ENCODE results near the gene WLS. TPM values are rescaled to one million over a fixed set of nuclear protein-coding genes. Genes with fewer than 3 reads are reported as not detected.
"Not testable (repeated sequence)": the region's sequence is repeated elsewhere in the genome, so short reads cannot be mapped to it uniquely, and the experiment has no call there.

Gene WLS
- not detected in 2 replicates for total RNA-seq

DNA sequence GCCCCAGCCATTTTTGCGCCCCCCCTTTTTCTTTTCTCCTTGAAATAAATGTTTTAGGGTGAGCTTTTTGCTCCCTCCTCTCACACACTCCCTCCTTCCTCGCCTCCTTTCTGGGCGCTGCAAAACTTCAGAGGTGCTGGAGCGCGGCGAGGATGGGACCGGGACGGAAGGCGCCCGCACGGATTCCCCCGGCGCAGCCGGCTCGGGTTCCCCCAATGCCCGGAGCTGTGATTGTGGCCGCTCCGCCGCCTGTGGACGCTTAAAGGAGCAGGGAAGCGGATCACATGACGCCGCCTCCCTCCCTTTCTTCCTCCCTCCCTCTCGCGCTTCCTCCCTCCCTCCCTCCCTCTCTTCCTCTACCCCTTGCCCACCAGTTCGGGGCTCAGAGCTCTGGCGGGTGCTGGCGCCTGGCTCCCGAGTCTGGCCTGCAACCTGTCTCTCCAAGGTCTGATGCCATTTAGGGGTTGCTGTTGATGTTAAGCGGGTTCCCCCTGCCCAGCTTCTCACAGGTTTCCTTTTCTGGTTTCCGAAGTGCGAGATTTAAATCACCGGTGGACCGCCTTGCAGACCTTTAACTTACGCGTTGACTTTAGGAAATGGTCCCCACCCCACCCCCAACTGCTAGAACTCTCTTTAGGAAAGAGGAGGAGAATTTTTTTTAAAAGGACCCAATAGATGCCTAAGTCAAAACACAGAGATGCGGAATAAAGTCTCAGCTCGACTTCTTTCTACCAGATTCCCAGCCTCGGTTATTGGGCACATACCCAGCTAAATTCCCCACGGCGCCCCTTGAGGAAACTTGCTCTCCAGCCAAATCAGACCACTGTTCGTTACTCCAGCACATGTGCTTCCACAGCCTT lies at the start of gene WLS:
Gene WLS (minus strand): TSS at position 235 of the 860 bp plus-strand sequence. CDS start 224 bp downstream, at position 11.
- no peaks in the 10 kb centered on the region for H3K36me3 Mint-ChIP-seq (ENCODE audit: low read depth)
- H3K27ac Mint-ChIP-seq, result no peak within 1 kb of the TSS
- intact Hi-C loops (cut with micrococcal nuclease), result loop anchor here (5.0 kb wide), 1 partner anchor 400 kb away; the partner anchor contains the start of gene GNG12
- no peak within 1 kb of the TSS for H3K4me3 Mint-ChIP-seq (ENCODE audit: low read depth)
- no peaks in the 10 kb centered on the region for H3K9me3 Mint-ChIP-seq
- DNase-seq (ENCODE audit: low spot score), result no peak
- H3K27me3 Mint-ChIP-seq (ENCODE audit: low read depth), result peaks cover 47% of the 10 kb centered on the region
- peaks cover 3% of the 10 kb centered on the region for H3K4me1 Mint-ChIP-seq (ENCODE audit: low read depth)

DNA sequence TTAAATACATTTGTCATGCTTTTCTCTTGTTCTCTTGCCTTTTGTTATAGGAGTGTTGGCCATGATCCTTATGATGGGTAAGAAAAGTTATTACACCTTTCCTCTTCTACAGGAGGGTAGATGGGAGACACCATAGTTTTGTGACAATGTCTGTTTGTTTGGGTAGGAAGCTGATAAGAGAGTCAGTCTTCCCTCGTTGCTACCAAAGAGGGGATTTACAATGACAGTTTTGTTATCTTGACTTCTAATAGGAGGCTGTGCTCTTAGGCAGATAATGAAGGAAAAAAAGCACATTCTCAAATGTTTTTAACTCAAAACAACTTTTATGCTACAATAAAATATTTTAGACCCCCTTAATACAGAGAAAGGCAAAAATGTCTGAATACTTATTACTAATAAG lies 48.0 kb upstream of the WLS start:
- Mint-ChIP-seq H3K36me3 (ENCODE audit: low read depth) (no peaks in the 10 kb centered on the region), H3K4me3 (ENCODE audit: low read depth) (no peak overlapping the region), H3K27me3 (ENCODE audit: low read depth) (no peaks in the 10 kb centered on the region), H3K27ac (no peak overlapping the region), H3K4me1 (ENCODE audit: low read depth) (no peaks in the 10 kb centered on the region), H3K9me3 (no peaks in the 10 kb centered on the region)
- intact Hi-C loops (cut with micrococcal nuclease), result no loop called here
- no peak for DNase-seq (ENCODE audit: low spot score)

DNA sequence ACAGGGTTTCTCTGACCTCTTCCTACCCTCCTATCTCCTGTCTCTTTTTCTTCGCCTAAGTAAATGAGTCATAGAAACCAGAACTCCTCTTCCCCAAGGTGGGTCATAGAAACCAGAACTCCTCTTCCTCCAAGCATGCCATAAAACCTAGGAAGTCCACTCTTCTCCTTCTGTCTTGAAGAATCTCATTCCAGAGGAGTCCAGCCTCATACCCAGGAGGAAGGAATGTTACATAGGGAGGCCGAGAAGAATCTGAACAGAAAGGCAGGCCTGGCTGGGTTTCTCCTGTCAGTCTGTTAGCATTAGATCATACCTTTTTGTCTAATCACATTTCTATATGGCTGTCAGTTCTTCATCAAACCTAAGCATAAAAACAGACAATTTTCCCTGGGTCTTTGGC lies 47.5 kb upstream of the WLS start:
- Mint-ChIP-seq H3K36me3 (ENCODE audit: low read depth) (no peaks in the 10 kb centered on the region), H3K4me3 (ENCODE audit: low read depth) (no peak overlapping the region), H3K9me3 (no peaks in the 10 kb centered on the region), H3K4me1 (ENCODE audit: low read depth) (no peaks in the 10 kb centered on the region), H3K27me3 (ENCODE audit: low read depth) (no peaks in the 10 kb centered on the region), H3K27ac (no peak overlapping the region)
- DNase-seq (ENCODE audit: low spot score), result no peak
- intact Hi-C loops (cut with micrococcal nuclease), result no loop called here

GRCh38 chr1:68278221-68278620 lies 45.9 kb upstream of the WLS start:
- no peak for DNase-seq (ENCODE audit: low spot score)
- intact Hi-C loops (cut with micrococcal nuclease), result no loop called here
- no peaks in the 10 kb centered on the region for H3K27me3 Mint-ChIP-seq (ENCODE audit: low read depth)
- H3K27ac Mint-ChIP-seq, result no peak overlapping the region
- H3K9me3 Mint-ChIP-seq, result no peaks in the 10 kb centered on the region
- no peaks in the 10 kb centered on the region for H3K4me1 Mint-ChIP-seq (ENCODE audit: low read depth)
- no peak overlapping the region for H3K4me3 Mint-ChIP-seq (ENCODE audit: low read depth)
- no peaks in the 10 kb centered on the region for H3K36me3 Mint-ChIP-seq (ENCODE audit: low read depth)

DNA sequence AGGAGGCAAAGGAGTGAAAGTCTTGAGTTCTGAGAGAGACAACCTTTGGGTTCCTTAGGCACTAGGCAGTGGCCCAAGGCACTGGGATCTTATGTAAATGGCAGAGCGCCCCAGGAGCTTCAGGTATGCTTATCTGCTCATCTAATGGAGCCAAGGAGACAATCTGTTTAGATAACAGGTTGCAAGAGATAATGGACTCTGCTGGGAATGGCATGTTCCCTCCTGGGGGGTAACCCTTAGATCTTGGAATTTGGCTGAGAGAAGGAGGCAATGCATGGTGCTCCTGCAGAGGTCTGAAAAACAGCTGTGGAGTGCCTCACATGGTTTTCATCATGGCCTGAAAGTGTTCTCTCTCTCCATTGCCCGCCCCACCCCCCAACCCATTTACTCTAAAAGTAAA lies 44.1 kb upstream of the WLS start:
- no peaks in the 10 kb centered on the region for H3K36me3 Mint-ChIP-seq (ENCODE audit: low read depth)
- no peaks in the 10 kb centered on the region for H3K27me3 Mint-ChIP-seq (ENCODE audit: low read depth)
- H3K4me3 Mint-ChIP-seq (ENCODE audit: low read depth), result no peak overlapping the region
- intact Hi-C loops (cut with micrococcal nuclease), result no loop called here
- no peak for DNase-seq (ENCODE audit: low spot score)
- H3K9me3 Mint-ChIP-seq, result no peaks in the 10 kb centered on the region
- no peak overlapping the region for H3K27ac Mint-ChIP-seq
- no peaks in the 10 kb centered on the region for H3K4me1 Mint-ChIP-seq (ENCODE audit: low read depth)

DNA sequence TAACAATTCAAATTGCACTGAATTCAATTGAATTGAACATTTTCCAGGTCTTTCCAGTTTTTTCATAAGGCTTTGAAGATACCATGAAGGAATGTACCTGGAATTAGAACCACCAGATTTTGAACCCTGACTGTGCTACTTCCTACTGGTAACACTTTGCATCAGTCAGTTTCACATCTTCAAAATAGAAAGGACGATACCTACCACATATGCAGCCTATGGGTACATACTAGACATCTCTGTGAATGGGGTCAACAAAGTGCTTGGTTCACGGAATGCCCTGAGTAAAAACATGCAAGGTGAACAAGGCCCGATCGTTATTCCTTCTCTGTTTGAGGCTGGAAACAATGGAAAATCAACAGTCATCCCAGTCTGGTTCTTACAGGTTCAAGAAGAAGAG lies 41.2 kb upstream of the WLS start:
- Mint-ChIP-seq H3K4me1 (ENCODE audit: low read depth) (no peaks in the 10 kb centered on the region), H3K9me3 (no peaks in the 10 kb centered on the region), H3K27ac (no peak overlapping the region), H3K27me3 (ENCODE audit: low read depth) (no peaks in the 10 kb centered on the region), H3K4me3 (ENCODE audit: low read depth) (no peak overlapping the region), H3K36me3 (ENCODE audit: low read depth) (no peaks in the 10 kb centered on the region)
- intact Hi-C loops (cut with micrococcal nuclease), result no loop called here
- no peak for DNase-seq (ENCODE audit: low spot score)

GRCh38 chr1:68271596-68271995 lies 39.3 kb upstream of the WLS start:
- no peak overlapping the region for H3K27ac Mint-ChIP-seq
- intact Hi-C loops (cut with micrococcal nuclease), result no loop called here
- no peaks in the 10 kb centered on the region for H3K9me3 Mint-ChIP-seq
- no peaks in the 10 kb centered on the region for H3K4me1 Mint-ChIP-seq (ENCODE audit: low read depth)
- H3K4me3 Mint-ChIP-seq (ENCODE audit: low read depth), result no peak overlapping the region
- H3K27me3 Mint-ChIP-seq (ENCODE audit: low read depth), result no peaks in the 10 kb centered on the region
- DNase-seq (ENCODE audit: low spot score), result no peak
- H3K36me3 Mint-ChIP-seq (ENCODE audit: low read depth), result no peaks in the 10 kb centered on the region

DNA sequence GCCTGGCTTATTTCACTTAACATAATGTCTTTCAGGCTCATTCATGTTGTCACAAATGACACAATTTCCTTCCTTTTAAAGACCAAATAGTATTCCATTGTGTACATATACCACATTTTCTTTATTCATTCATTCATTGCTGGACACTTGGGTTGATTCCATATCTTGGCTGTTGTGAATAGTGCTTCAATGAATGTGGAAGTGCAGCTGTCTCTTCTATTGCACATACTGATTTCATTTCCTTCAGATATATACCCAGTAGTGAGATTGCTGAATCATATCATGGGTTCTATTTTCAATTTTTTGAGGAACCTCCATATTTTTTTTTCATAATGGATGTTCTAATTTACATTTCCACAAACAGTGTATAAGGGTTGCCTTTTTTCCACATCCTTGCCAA lies 38.6 kb upstream of the WLS start:
- DNase-seq (ENCODE audit: low spot score), result no peak
- Mint-ChIP-seq H3K4me3 (ENCODE audit: low read depth) (no peak overlapping the region), H3K27me3 (ENCODE audit: low read depth) (no peaks in the 10 kb centered on the region), H3K27ac (no peak overlapping the region), H3K9me3 (no peaks in the 10 kb centered on the region), H3K36me3 (ENCODE audit: low read depth) (no peaks in the 10 kb centered on the region), H3K4me1 (ENCODE audit: low read depth) (no peaks in the 10 kb centered on the region)
- intact Hi-C loops (cut with micrococcal nuclease), result no loop called here

DNA sequence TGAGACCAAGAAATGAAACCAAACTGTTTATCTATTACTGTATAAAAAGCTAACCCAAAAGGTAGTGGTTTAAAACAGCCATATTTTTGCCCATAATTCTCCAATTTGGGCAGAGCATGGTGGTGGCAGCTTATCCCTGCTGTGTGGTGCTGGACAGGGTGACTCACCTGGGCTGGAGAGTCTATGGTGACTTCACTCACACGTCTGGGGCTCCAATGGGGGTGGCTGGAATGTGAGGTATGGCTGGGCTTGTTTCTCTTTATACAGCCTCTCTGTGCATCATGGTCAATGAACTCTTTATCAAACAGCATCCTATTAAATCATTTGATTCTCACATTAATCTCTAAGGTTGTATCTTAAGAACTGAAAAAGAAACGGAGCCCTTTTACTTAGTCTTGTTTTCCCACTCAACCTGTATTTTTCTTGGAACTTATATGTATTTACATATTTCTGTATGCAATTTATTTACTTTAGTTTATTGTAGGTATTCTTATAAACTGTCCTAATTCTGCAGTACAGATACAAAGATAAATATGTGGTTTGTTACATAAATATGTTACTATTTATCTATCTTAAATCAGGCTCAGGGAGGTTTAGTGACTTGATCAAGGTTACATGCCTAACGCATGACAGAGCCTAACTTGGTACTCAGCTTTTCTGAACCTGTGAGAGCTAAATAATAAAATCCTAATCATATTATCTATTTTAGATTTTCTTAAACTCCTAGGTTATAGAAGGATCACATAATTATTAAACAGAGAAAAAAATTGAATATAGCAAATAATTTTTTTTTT lies 37.5 kb upstream of the WLS start:
- H3K36me3 Mint-ChIP-seq (ENCODE audit: low read depth), result no peaks in the 10 kb centered on the region
- no peak for DNase-seq (ENCODE audit: low spot score)
- no peak overlapping the region for H3K27ac Mint-ChIP-seq
- no peaks in the 10 kb centered on the region for H3K9me3 Mint-ChIP-seq
- intact Hi-C loops (cut with micrococcal nuclease), result no loop called here
- H3K4me1 Mint-ChIP-seq (ENCODE audit: low read depth), result no peaks in the 10 kb centered on the region
- no peaks in the 10 kb centered on the region for H3K27me3 Mint-ChIP-seq (ENCODE audit: low read depth)
- H3K4me3 Mint-ChIP-seq (ENCODE audit: low read depth), result no peak overlapping the region

DNA sequence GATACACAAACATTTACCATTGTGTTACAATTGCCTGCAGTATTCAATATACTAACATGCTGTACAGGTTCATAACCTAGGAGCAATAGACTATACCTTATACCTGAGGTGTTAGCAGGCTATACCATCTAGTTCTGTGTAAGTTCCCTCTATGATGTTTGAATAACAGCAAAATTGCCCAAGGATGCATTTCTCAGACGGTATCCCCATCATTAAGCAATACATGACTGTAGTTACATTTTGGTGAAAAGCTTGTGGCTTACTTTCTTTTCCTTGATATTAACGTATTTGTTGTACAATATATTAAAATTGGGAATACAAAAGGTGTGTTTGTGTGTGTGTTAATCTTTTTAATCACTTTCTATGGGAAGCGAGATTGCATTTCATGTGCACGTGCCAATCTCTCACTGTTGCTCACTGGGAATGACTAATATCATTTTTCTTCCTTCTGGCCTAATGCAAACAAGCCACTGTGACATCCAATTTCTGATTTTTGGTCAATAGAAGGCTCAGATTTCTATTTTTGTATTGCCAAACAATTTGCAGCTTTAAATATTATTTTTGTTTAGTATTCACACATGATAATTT lies 36.7 kb upstream of the WLS start:
- intact Hi-C loops (cut with micrococcal nuclease), result no loop called here
- Mint-ChIP-seq H3K4me3 (ENCODE audit: low read depth) (no peak overlapping the region), H3K36me3 (ENCODE audit: low read depth) (no peaks in the 10 kb centered on the region), H3K27me3 (ENCODE audit: low read depth) (no peaks in the 10 kb centered on the region), H3K27ac (no peak overlapping the region), H3K4me1 (ENCODE audit: low read depth) (no peaks in the 10 kb centered on the region), H3K9me3 (no peaks in the 10 kb centered on the region)
- DNase-seq (ENCODE audit: low spot score), result no peak

GRCh38 chr1:68256824-68257223 lies 24.5 kb upstream of the WLS start:
- DNase-seq (ENCODE audit: low spot score); H3K27ac Mint-ChIP-seq; H3K9me3 Mint-ChIP-seq; H3K27me3 Mint-ChIP-seq (ENCODE audit: low read depth); intact Hi-C loops (cut with micrococcal nuclease); H3K4me3 Mint-ChIP-seq (ENCODE audit: low read depth); H3K4me1 Mint-ChIP-seq (ENCODE audit: low read depth); H3K36me3 Mint-ChIP-seq (ENCODE audit: low read depth): not testable (repeated sequence)

- Mint-ChIP-seq H3K4me1 (ENCODE audit: low read depth) (no peaks in the 10 kb centered on the region), H3K36me3 (ENCODE audit: low read depth) (no peaks in the 10 kb centered on the region), H3K27me3 (ENCODE audit: low read depth) (no peaks in the 10 kb centered on the region), H3K9me3 (no peaks in the 10 kb centered on the region), H3K27ac (no peak overlapping the region), H3K4me3 (ENCODE audit: low read depth) (no peak overlapping the region)
- intact Hi-C loops (cut with micrococcal nuclease), result no loop called here
- no peak for DNase-seq (ENCODE audit: low spot score)
These were observed 23.0 kb upstream of the WLS start for GRCh38 chr1:68255301-68255700.

DNA sequence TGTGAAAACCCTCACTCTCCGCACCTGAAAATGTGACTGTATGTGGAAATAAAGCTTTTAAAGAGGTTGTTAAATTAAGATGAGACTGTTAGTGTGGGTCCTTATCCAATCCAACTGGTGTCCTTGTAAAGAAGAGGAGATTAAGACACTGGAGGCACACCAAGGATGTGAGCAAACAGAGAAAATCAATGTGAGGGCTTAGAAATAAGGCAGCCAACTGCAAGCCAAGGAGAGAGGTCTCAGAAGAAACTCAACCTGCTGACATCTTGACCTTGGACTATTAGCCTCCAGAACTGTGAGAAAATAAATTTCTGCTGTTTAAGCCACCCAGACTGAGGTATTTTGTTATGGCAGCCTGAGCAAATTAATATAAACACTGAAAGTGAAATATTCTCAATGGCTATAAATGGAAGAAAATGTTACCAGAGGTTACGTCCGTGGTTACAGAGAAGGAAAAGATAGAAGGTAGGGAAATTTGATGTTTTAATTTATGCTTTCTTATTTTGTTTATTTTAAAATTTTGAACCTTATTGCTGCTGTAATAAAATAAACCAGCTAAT lies 22.4 kb upstream of the WLS start:
- no peak for DNase-seq (ENCODE audit: low spot score)
- Mint-ChIP-seq H3K4me1 (ENCODE audit: low read depth) (no peaks in the 10 kb centered on the region), H3K27ac (no peak overlapping the region), H3K4me3 (ENCODE audit: low read depth) (no peak overlapping the region), H3K27me3 (ENCODE audit: low read depth) (no peaks in the 10 kb centered on the region), H3K9me3 (no peaks in the 10 kb centered on the region), H3K36me3 (ENCODE audit: low read depth) (no peaks in the 10 kb centered on the region)
- intact Hi-C loops (cut with micrococcal nuclease), result no loop called here

Measured in activated T-helper 2 cell treated with anti-CD3 and anti-CD28 coated beads, Interferon-gamma antibody, Interleukin-2, Interleukin-4, amounts not matched to agents 10 μg/mL and 5 μg/mL and 100 μg/mL, durations not matched to agents 14 hours and 24 hours and 36 hours (primary cell).